Kidney capillary endothelial cell (primary cell): Measurements from ENCODE around the gene FAM151B.
"Not testable (repeated sequence)": the region's sequence is repeated elsewhere in the genome, so short reads cannot be mapped to it uniquely, and the experiment has no call there.

ENCODE experiments used
- DNase-seq: peaks from one replicate; pipeline ENCODE4 v3.0.0-alpha.2; 2018; ENCODE audit warnings: low spot score

Gene FAM151B, protein sequence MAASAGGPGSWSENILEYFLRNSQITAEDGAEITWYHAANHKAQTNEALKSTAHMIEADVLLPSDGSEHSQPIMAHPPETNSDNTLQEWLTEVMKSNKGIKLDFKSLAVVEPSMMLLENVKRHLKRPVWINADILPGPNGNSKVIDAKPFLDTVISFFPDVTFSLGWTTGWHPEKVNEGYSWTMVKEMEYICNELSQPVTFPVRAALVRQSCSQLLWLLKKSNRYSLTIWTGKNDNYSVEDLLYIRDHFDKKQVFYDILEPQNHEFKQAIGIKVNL

DNA sequence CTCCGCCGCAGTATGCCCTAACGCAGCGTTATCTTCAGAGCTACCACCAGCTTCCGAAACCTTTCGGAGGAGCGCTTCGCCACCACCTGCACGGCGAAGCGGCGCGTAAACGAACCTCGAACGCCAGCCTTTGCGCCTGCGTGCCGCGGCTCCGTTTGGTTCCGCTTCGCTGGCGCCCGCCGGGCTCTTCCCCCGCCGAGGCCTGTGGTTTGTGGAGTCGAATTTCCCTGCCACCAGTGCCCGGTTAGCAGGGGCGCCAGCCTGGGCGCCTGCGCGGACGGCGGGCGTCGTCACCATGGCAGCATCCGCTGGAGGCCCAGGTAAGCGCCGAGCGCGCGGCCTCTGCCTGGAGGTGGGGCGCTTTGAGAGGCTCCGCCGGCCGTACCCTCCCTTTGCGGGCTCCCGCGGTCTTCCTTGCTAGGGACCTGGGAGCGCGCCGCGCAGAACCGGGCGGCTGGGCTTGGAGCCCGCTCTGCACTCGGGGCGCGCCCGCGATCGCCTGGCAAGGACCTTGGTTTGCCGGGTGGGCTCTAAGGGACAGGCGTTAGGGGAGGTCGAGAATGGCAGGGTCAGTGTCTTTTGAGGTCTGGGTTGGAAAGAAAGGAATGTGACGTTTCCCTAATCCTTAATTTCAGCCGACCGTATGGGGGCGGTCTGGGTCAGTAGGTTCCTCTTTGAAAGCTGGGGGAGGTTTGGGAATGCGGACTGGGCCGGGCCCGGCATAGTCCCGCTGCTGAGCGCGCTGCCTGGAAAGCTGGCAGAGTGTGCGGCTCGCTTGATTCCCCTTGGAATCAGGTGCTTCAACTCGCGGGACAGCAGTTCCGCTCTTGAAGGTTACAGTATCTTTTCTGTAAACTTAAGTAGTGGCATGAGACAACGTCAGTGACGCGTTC lies at the start of gene FAM151B:
TSS of gene FAM151B (plus strand) at position 272 of the 893 bp plus-strand sequence. CDS start at position 296, 24 bp downstream.
- DNase-seq: peak; percentile 64

DNA sequence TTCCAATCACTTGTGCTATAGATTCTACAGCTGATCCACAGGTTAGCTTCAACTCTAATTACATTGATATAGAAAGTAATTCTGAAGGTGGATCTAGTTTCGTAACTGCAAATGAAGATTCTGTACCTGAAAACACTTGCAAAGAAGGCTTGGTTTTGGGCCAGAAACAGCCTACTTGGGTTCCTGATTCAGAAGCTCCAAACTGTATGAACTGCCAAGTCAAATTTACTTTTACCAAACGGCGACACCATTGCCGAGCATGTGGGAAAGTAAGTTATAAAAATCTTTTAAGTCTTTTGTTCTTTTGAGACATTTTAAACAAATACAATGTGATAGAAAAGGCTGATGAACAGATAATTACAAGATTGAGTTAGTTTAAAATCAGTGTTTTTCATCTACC lies 49.2 kb upstream of the FAM151B start:
- no peak for DNase-seq

DNA sequence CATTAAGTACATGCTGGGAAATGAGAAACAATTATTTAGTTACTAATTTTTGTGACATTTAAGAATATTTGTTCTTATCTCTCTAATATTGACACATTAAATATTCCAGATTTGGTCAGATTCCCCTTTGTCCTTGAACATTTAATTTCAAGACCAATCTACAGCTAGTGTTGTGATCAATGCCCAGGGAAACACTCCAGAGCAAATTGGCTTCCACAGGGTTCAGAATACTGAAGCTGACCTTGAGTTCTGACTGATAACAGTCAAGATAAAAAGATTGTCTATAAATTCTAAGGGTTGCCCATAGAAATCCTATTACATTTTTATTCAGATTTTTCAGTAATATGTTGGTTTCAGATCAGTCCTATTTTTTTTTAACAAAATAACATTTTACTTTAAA lies 48.7 kb upstream of the FAM151B start:
- no peak for DNase-seq

DNA sequence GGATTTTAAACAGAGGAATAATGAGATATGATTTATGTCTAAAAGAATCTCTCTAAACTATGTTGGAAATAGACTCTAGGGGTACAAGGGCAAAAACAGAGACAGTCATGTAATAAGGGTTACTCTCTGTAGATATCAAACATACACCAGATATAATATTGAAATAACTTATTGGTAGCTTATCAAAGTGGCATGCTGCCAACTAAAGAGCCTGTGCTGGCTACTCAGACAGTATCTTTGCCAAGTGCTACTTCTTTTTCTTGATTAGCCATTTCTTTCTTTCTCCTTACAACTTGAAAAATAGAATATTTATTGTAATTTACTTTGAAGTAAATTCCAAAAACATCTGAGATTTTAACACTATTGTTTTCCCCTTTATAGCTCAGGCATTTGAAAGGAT lies 45.2 kb upstream of the FAM151B start:
- no peak for DNase-seq

DNA sequence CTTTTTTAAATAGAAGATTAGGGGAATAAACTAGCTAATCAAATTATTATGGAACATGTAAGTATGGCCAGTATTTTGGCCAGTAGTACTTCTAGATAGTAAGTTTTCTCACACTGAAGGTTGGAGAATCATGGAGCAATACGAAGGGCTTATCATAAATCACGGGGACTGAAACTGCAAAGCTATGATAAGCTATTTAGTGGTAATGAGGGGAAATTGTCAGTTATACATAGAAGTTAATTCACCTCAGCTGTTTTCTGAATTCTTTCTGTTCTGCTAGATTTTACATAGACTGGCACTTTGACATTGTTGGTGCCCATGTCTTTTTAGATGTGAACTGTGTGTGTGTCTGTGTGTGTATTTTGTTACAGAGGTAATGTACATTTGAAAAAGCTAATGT lies 34.5 kb upstream of the FAM151B start:
- no peak for DNase-seq

DNA sequence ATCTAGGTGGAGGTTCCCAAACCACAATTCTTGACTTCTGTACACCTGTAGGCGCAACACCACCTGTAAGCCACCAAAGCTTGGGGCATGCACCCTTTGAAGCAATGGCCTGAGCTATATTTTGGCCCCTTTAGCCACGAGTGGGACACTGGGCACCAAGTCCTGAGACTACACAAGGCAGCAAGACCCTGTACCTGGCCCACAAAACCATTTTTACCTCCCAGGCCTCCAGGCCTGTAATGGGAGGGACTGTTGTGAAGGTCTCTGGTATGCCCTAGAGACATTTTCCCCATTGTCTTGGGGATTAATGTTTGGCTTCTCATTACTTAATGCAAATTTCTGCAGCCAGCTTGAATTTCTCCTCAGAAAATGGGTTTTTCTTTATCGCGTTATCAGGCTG lies 24.6 kb upstream of the FAM151B start:
- no peak for DNase-seq

DNA sequence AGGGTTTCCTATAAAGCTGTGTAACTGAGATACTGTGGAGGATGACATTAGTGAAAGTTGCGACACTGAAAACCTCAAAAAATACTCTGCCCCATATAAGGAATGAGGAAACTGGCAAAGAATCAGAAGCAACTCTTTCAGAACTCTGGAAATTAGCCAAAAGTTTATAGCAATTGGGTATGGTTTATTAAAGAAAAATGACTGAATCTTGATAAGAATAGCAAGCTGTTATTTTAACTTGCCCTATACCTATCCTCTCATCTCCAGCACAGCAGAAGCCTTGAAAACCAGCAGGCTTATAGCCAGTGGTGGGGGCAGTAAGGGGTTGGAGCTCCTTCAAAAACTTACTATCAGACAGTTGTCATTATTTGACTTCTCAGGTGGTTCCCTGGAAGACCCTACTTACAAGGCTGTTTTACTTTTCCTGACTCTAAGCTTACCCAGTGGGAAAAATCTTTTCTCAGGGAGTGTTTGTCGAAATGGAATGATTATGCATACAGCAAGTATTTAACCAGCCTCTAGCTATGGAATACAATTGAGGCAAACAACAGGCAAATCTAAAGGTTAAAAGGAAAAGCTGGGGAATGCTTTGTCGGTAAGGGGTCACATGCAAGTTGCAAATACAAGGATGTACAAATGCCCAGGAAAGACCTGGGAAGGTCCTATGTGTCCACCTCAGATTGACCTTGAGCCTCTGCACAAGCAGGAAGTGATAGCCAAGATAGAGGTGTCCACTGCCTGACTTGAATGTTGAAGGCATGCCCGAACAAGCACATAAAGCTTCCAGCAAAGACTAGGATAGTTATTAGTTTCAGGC lies 21.0 kb upstream of the FAM151B start:
- no peak for DNase-seq

DNA sequence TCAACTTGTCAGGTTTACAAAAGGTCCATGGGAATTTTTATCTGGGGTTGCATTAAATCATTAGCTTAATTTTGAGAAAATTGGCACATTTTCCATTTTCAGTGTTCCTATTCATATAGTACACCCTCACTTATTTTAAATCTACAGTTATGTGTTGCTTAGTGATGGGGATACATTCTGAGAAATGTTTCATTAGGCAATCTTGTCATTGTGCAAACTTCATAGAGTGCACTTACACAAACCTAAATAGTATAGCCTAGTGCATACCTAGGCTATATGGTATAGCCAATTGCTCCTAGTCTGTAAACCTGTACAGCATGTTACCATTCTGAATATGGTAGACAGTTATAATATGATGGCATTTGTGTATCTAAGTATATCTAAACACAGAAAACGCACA lies 19.8 kb upstream of the FAM151B start:
- DNase-seq: no peak

DNA sequence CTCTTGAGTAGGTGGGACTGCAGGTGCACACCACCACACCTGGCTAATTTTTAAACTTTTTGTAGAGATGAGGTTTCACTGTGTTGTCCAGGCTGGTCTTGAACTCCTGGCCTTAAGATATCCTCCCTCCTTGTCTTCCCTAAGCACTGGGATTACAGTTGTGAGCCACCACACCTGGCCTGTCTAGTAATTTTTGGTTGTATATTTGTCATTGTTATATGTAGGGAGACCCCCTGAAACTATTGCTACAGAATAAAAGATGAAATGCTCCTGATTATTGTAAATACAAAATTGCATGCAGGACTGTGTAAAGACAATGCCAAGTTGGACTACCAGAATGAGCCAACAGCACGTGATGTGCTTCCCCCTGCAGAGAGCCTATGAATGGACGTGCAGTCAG lies 17.3 kb upstream of the FAM151B start:
- DNase-seq: not testable (repeated sequence)

DNA sequence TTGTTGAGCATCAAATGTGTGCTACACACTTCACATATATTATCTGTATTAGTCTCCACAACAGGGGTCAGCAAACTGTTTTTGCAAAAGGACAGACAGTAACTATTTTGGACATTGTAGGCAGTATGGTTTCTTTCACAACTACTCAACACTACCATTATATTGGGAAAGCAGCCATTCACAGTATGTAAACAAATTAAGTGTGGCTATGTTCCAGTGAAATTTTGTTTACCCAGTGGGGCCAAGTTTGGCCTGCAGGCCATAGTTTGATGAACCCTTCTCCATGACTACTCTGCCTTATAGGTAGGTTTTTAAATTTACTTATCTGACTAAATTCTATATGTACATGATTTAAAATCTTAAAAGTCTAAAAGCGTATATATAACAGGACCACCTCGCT lies 13.0 kb upstream of the FAM151B start:
- no peak for DNase-seq

DNA sequence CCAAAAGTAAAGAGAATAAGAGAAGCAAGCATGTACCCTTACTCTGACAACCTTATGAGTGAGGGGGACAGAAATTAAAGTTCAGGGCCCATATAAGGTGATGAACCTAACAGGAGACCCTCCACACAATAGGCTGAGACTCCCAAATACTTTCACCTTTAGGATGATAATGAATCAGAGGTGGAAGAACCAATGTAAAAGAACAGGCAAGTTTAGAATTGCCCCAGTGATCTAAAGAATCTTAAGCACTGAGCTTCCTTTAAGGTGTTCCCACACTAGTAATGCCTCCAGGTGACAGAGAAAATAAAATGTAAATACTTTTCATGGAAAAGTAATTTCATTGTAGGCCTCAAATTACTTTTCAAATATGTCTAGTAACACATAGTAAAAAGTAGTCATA lies 8.2 kb upstream of the FAM151B start:
- no peak for DNase-seq

DNA sequence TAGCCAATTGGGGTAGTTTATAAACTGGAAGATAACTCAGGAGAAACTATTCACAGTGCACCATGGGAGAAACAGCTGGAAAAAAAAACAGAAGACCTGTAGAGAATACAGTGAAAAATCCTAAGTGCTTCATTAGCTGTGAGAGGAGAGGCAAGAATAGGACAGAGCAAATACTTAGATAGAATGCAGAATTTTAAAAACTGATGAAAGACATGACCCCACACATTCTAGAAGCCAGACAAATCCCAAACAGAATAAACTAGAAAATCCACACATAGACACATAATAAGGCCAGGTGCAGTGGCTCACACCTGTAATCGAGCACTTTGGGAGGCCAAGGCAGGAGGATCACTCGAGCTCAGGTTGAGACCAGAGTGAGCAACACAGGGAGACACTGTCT lies 7.5 kb upstream of the FAM151B start:
- DNase-seq: no peak

DNA sequence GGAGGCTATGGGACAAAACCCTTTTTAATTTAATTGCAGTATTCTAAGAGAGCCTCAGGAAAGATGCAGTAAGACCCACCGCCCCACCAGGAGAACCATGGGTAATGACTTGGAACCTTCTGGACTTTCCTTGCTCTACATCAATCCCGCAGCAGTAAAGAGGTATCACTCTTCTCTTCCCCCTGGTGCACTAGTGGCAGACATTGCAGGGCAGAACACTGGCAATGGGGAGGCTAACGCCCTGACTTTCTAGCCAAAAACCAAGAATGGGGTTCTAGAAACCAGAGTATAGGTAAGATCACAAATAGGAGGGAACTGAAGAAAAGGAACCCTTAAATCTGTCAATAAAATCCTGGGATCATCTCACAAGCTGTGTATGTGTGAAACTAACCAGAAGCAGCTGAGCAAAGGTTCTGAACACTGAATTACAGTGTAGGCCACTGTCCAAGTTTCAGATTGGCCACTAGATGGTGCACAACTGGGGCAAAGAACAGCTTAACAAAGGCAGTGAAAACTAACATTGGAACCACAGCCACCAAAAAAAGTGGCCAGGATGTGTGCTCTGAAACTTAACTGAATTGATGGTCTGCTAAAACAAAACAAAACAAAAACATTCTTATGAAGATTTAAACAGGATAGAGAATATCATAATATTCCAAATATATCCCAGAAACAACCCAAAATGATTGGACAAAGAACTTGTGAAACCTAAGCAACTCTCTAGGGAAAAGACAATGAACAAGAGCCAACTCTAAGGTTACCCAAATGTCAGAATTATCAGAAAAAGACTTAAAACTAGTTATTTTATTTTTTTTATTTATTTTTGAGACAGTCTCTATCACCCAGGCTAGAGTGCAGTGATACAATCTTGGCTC lies 6.6 kb upstream of the FAM151B start:
- peak; percentile 46 for DNase-seq

DNA sequence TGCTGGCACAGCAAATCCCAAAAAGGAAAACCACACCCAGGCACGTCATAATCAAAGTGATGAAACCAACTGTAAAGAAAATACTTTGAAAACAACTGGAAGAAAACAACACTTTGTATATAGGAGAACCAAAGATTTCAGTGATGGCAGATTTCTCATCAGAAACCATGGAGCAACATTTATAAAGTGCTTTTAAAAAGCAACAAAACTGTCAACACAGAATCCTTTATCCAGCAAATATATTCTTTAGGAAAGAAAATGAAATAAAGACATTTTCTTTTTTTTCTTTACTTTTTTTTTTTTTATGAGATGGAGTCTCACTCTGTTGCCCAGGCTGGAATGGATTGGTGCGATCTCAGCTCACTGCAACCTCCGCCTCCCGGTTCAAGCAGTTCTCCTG lies 5.3 kb upstream of the FAM151B start:
- no peak for DNase-seq

DNA sequence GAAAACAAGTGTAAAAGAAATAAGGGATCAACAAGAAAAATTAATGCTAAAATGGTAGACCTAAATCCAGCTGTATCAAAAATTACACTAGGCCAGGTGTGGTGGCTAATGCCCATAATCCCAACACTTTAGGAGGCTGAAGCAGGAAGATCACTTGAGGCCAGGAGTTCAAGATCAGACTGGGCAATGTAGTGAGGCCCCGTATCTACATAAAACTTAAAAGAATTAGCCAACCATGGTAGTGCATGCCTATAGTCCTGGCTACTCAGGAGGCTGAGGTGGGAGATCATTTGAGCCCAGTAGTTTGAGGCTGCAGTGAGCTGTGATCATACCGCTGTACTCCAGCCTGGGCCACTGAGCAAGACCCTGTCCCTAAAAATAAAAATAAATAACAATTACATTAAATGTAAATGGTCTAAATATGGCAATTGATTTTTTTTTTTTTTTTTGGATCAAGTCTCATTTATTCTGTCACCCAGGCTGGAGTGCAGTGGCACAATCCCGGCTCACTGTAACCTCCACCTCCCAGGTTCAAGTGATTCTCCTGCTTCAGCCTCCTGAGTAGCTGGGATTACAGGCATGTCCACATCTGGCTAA lies 4.2 kb upstream of the FAM151B start:
- DNase-seq: no peak

DNA sequence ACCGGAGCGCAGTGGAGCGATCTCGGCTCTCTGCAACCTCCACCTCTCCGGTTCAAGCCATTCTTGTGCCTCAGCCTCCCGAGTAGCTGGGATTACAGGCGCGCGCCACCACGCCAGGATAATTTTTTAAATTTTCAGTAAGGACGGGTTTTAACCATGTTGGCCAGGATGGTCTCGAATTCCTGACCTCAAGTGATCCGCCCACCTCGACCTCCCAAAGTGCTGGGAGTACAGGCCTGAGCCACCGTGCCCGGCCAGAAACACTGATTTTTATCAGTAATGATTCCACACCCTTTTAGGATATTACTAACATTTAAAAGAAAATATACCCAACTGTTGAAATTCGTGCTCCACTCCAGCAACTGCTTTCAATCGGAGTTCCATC lies 464 bp upstream of the FAM151B start:
- no peak for DNase-seq

DNA sequence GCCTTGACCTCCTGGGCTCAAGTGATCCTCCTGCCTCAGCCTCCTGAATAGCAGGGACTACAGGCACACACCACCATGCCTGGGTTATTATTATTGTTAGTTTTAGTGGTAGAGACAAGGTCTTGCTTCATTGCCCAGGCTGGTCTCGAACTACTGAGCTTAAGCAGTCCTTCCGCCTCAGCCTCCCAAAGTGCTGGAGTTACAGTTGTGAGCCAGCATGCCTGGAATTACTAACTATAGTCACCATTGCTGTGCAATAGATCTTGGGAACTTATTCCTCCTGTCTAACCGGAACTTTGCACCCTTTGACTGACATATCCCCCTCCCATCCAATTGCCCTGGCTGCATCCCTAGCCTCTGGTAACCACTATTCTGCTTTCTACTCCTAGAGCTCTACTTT lies 3.4 kb downstream of the FAM151B start:
- DNase-seq: no peak

DNA sequence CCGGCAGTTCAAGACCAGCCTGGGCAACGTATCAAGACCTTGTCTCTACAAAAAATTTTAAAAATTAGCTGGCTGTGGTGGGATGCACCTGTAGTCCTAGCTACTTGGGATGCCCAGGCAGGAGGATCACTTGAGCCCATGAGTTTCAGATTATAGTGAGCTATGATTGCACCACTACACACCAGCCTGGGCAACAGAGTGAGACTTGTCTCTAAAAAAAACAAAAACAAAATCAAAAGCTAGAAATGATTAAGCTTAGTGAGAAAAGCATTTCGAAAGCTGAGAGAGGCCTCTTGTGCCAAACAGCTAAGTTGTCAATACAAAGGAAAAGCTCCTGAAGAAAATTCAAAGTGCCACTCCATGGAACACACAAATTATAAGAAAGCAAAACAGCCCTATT lies 4.8 kb downstream of the FAM151B start:
- no peak for DNase-seq

DNA sequence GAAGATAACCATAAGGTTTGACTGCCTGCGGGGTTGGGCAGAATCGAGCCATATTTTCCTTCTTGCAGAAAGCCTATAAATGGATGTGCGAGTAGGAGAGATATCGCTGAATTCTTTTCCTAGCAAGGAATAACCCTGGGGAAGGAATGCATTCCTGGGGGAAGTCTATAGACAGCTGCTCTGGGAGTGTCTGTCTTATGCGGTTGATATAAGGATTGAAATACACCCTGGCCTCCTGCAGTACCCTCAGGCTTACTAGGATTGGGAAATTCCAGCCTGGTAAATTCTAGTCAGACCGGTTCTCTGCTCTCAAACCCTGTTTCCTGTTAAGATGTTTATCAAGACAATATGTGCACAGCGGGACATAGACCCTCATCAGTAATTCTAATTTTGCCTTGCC lies 5.5 kb downstream of the FAM151B start:
- not testable (repeated sequence) for DNase-seq

DNA sequence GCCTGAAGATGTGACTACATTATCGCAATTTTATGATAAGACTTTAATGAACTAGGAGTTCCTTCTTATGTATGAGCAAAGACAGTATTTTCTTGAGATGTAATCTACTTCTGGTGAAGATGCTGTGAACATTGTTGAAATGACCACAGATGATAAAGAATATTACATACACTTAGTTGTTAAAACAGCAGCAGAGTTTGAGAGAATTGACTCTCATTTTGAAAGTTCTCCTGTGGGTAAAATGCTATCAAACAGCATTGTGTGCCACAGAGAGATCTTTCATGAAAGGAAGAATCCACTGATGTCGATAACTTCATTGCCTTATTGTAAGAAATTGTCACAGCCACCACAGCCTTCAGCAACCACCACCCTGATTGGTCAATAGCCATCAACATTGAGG lies 8.0 kb downstream of the FAM151B start:
- DNase-seq: no peak

DNA sequence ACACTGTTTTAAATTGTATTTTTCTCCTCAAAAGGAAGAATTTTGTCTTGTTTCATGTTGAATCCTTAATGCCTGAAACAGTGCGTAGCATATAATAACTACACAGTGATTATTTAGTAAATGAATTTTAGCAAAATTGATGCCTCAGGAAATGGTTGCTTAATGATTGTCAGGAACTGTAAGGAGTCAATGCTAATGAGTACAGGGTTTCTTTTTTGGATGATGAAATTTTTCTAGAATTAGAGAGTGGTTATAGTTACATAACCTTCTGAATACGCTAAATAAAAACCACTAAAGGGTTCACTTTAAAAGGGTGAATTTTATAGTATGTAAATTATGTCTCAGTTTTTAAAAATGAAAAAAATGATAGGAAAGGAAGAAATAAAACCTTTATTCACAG lies 14.9 kb downstream of the FAM151B start:
- DNase-seq: no peak
